HG02973 (cell line): ENCODE measurements around the gene SDR9C7.
"Not testable (repeated sequence)": the region's sequence is repeated elsewhere in the genome, so short reads cannot be mapped to it uniquely, and the experiment has no call there.

Experiments used
- ATAC-seq: cut with Tn5 transposase; IDR thresholded peaks from one replicate; pipeline ENCODE4 v1.9.1; 2021; ENCODE audit warnings: moderate library complexity; ENCODE audit not compliant: unreplicated experiment

The SDR9C7 gene

DNA sequence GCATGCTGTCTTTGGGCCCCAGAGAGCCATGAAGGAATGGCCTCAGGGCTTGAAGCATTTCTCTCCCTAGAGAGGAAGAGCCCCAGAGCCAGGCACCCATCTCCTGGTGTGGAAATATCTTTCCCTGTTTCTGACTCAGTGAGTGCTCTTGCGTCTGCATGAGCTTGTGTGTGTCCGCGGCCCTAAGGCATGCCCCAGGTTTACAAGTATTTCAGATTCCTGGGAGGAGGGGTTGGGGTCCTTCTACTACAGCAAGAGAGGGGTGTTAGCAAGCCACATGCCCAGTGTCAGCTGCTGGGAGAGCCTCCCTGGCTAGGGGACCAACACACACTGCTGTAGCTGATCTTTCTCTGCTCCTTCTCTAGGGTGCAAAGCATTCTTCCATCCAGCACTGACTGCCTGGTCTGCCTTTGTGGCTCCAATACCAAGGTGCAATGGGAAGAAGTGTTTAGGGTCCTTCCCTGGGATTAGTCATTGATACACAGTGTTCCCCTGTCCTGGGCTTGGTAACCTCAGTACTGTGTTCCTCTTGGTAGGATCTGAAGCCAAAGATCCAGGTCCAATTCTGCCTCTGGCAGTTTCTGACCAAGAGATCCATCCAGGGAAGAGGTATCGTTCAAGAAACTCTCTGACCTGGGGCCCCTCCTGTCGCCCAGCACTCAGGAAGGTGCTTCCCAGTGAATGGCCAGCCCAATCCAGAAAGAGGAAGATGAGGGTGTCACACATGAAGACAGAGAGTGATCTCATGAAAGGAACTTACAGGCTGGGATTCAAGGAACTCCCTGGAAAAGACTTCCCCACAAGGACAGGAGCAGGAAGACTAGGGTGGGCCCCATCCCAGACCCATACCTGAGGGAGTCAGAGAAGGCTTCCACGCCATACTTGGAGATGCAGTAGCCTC, 20.1 kb upstream of the SDR9C7 start:
- ATAC-seq, result no peak

DNA sequence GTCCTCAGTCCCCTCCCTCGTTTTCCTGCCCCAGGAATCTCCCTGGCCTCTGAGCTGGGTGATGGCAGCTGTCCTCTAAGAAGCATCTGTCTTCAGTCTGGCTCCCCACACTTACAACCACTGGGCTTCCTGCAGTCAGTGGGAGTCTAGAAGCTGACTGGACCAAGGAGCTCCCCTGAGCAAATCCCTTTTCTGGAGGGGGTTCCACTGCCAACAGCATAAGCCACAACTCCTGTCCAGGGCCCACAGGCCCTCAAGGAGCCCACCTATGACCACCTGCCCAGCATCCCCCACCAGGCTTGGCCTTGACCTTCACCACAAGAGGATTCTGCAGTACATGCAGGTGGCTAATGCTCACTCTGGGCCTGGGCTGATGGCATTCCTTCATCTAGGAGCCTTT, 19.1 kb upstream of the SDR9C7 start:
- no peak for ATAC-seq

DNA sequence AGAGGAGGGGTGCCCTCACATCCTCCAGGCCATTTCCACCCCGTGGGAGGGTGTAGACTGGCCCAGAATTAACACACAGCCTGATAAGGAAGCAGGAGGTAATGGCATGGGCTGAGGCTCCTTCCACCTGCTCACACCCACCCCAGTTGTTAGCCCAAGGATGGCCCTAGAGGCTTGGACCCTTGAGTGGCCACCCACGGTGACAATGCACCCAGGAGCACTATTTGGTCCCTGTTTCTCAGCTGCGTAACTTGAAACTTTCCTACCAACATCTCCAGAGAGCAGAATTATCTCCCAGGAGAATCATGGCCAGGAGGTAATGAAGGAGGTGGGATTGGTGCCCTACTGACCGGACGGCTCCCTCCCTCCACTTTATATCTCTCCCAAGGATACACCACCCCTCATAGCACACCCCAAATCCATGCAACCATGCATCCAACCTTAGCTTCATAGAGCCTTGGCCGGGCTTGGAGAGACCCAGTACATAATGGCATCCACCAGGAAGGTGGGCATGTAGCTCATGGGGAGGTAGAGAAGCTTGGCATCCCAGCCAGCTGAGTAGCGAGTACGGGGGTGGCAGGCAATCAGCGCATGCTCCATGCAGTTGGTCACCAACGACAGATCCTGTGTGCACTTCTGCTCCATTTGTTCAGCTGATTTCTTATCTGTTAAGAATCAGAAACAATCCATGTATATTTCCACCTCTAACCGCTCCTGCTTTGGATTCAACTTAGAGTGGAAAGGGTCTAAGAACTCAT, 17.6 kb upstream of the SDR9C7 start:
- ATAC-seq, result no peak

- ATAC-seq, result no peak
These were observed 14.7 kb upstream of the SDR9C7 start for GRCh38 chr12:56948881-56949280.

DNA sequence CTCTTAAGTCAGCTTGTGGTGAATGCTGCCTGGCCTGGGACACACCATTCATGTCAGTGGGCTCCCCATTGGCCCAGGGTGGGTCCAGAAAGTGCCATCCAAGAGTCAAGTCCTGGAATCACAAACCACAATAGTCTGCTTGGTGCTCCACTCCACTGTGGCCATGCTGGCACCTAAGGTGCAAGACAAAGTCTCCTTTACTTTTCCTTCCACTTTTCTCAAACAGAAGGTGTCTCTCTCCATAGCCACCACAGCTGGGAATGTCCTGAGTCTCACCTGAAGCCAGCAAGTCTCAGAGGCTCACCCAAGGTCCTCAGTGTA, 14.2 kb upstream of the SDR9C7 start:
- ATAC-seq, result no peak

DNA sequence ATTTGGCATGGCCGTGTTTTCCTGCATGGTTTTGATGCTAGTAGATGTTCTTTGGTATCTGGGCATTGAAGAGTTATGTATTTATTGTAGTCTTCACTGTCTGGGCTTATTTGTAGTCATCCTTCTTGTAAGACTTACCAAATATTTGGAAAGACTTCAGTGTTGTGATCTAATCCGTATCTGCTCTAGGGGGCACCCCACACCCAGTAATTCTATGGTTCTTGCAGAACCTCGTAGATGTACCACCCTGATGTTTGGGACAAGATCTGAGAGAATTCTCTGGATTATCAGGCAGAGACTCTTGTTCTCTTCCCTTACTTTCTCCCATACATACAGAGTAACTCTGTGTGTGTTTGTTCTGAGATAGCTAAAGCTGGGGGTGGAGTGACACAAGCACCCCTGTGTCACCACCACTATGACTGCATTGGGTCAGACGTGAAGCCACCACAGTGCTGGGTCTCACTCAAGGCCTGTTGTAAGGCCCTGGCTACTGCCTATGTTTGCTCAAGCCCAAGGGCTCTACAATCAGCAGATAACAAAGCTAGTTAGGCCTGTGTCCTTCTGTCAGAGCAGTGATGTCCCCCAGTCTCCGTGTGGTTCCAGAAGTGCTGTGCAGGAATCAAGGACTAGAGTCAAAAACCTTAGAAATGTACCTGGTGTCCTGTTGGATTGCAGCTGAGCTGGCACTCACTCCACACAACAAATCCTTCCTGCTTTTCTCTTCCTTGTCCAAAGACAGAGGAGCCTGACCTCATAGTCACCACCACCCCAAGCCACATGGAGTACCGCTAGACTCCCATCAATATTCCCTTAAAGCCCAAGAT, 13.6 kb upstream of the SDR9C7 start:
- no peak for ATAC-seq

DNA sequence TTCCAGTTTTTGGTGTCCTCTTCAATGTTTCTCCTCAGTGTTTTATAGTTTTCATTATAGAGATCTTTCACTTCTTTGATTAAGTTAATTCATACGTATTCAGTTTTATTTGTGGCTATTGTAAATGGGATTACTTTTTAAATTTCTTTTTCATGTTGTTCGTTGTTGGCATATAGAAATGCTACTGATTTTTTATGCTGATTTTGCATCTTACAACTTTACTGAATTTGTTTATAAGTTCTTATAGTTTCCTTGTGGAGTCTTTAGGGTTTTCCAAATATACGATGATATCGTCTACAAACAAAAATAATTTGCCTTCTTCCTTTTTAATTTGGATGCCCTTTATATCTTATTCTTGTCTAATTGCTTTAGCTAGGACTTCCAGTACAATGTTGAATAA, 9.7 kb upstream of the SDR9C7 start:
- ATAC-seq, result no peak

- ATAC-seq, result not testable (repeated sequence)
These were observed 9.2 kb upstream of the SDR9C7 start for GRCh38 chr12:56943374-56943773.

DNA sequence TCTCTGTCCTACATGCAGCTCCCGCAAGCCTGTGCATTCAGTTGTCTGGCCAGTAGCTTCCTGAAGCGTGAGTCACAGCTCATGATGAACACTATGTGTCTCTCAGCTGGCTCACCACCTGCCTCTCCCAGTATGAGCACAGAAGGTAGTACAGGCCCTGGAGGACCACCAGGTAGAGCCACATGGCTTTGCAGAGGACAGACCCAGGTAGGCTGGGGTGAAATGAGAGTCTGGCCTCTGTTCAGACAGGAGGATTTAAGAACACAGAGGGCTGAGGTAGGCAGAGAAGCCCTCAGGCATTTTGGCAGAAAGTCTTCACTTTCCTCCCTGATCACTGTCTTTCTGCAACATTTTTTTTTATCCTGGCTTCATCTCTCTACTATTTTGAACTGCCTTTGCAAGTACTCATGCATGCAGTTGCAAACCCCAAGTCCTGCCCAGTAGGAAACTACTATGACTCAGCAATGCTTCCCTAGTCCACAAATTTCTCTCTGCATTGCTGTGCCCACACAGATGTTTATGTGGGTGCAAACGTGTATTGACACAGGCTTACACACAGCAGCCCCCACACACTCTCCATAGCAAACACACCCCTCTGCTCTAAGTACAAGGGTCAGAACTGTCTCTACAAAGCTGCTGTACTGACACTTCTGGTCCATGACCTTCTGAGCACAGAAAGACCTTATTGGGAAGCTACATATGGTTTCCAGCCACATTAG, 7.2 kb upstream of the SDR9C7 start:
- no peak for ATAC-seq

GRCh38 chr12:56940942-56941298, 6.7 kb upstream of the SDR9C7 start:
- not testable (repeated sequence) for ATAC-seq

GRCh38 chr12:56935752-56936151, 1.5 kb upstream of the SDR9C7 start:
- no peak for ATAC-seq

- ATAC-seq, result no peak
These were observed 949 bp upstream of the SDR9C7 start for GRCh38 chr12:56935157-56935556.

DNA sequence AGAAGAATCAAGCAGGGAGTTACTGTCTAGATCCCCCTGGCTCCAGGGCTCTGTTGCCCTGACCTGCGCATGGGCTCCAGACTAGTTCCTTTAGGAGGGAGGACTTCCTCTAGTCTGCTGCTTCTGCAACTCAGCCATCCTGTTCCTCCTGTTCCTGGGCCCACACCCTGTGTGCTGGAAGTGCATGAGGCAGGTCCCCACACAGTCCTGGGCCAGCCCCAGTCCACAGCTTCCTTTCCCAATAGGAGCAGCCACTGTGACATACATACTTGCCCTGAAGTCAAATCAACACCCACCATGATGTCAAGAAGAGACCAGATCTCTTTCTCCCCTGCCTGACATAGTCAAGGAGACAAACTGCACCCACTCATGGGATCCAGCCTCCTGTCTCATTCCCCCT, 1.3 kb downstream of the SDR9C7 start:
- no peak for ATAC-seq

- ATAC-seq, result no peak
These were observed 2.1 kb downstream of the SDR9C7 start for GRCh38 chr12:56932146-56932545.

GRCh38 chr12:56931474-56931978, 2.7 kb downstream of the SDR9C7 start:
- no peak for ATAC-seq

- ATAC-seq, result no peak
These were observed 4.0 kb downstream of the SDR9C7 start for GRCh38 chr12:56930241-56930640.

- ATAC-seq, result no peak
These were observed 4.4 kb downstream of the SDR9C7 start for GRCh38 chr12:56929780-56930179.

GRCh38 chr12:56928262-56928661, 5.9 kb downstream of the SDR9C7 start:
- ATAC-seq, result no peak

DNA sequence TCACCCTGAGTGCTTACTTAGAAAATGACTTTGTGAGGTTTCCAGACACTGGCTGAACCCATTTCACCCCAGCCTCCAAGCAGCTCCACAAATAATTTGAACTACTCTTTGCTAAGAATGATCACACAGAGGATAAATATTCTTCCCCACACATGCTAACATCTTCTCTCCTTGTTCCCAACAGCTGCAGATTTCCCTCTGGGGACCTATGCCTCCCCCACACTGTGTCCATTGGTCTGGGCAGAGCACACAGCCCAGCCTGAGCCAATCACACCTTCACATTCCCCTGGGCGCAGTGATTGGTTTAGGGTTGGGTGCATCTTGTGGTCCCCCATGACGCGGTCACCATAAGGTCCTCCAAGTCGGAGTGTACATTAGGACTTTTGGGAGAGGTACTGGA, 6.9 kb downstream of the SDR9C7 start:
- ATAC-seq, result no peak

- ATAC-seq, result no peak
These were observed 12.2 kb downstream of the SDR9C7 start for GRCh38 chr12:56922031-56922430.

GRCh38 chr12:56921346-56921745, 12.9 kb downstream of the SDR9C7 start:
- no peak for ATAC-seq
